GM12892 (cell line): Measurements from ENCODE around the gene RAB33B.

Experiments used
- POLR2A ChIP-seq: IDR thresholded peaks from 2 replicates; pipeline ENCODE4 v1.6.1; 2011; ENCODE audit warnings: low read depth, low read length, control low read depth
- TAF1 ChIP-seq: IDR thresholded peaks from 2 replicates; pipeline ENCODE4 v1.6.1; 2011; ENCODE audit warnings: low read depth, mild to moderate bottlenecking, control low read depth, low read length, borderline replicate concordance

DNA sequence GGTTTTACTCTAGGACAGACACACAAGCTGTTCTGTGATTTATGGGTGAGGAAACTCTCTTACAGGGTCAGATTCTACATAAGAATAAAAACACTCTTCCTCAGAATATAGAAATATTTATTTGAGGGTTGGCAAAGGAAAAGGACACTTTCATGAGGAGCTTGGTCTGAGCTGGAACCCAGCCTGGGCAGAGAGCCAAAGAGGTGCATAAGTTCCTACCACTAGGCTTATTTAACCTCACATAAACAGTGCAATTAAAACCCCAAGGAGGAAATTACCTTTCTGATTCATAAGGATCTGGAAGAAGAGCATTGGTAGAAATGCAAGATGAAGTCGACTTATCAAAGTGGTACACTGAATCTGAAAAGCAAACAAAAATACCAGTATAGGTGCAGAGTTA is 69.2 kb downstream of the RAB33B start:
- TF ChIP-seq TAF1 (no peak), POLR2A (no peak)
